HUDEP-2 (cell line): ENCODE data around the gene THAP7.
"Not testable (repeated sequence)": the region's sequence is repeated elsewhere in the genome, so short reads cannot be mapped to it uniquely, and the experiment has no call there.

Experiments
- DNase-seq, 76 experiments: peaks; one replicate each; lab custom pipeline; 2025; ENCODE audit not compliant: unreplicated experiment in 76 of 76; lab: John Stamatoyannopoulos, UW

The THAP7 gene, protein sequence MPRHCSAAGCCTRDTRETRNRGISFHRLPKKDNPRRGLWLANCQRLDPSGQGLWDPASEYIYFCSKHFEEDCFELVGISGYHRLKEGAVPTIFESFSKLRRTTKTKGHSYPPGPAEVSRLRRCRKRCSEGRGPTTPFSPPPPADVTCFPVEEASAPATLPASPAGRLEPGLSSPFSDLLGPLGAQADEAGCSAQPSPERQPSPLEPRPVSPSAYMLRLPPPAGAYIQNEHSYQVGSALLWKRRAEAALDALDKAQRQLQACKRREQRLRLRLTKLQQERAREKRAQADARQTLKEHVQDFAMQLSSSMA

DNA sequence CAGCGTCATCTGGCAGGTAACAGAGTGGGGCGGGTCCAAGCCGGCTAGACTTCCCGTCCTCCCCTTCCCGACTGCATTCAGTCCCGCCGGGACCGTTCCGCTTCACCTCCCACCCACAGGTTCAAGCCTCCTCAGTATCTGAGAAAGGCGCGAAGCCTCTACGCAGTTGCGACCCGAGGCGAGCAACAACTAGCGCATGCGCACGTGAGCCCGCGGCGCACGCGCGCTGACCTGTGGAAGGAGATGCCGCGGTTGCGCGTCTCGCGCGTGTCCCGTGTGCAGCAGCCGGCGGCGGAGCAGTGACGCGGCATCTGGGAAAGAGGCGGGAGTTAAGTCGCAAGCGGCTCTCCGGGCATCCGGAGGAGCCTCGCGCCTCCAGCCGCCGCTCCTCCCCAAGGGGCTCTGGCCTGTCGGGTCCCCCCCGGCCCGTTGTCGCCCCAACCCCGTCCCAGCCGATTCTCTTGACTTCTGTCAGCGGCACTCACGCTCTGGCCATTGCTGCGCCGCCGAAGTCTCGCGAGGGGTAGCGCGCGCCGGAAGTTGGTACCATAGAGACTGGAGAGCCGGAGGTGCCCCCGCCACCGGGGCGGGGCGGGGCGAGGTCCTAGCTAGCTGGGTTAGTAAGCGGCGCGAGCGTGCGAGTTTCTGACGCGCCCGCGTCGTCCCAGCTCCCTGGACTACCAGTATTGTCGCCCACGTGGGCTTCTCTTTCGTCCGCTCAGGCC lies at the start of gene THAP7:
Gene THAP7, minus strand, starts transcription at position 518 of the 725 bp plus-strand sequence. Its CDS starts 207 bp downstream, at position 311.
- peak in 74 of 76 experiments; percentile 56 to 96 (median 90) for DNase-seq

DNA sequence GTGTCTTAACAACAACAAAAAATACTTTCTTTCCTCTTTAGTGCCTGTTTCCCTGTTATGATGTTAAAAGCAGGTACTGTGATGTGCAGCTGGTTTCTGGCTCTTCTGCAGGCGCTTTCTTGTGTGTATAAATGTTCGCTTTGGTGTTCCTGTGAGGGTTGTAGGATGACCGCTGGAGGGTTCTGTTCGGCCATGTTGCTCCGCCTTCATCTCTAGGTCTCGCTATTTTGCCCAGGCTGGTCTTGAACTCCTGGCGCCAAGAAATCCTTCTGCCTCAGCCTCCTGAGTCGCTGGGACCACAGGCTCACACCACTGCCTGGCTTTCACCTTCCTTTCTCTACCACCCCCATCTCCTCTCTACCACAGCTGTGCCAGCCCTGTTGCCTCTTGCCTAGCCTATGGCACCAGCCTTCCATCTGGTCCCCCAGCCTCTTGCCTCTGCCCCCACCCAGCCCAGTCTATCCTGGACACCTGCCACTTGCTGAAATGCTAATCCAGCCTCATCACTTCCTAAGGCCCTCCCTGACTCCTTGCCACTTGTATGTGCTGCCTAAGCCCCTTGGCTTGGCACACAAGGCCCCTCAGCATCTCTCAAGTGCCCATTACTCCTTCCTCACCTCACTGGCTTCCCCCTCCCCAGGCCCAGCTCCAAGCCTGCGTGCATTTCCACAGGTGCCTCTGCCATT lies 49.4 kb upstream of the THAP7 start:
- DNase-seq: no peak

DNA sequence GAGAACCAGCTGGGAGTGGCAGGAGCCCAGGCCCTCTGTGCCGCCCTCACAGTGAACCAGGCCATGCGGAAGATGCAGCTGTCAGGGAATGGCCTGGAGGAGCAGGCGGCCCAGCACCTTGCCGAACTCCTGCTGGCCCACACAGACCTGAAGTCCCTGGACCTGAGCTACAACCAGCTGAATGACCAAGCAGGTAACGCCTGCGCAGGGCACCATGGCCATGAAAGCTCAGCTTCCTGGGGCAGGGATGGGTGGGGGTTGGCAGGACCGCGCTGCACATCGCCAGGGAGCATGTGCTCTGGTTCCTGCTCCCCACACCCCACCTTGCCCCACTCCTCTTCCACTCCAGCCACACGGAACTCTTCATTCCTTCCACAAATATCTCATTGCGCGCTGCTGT lies 47.0 kb upstream of the THAP7 start:
- not testable (repeated sequence) for DNase-seq

DNA sequence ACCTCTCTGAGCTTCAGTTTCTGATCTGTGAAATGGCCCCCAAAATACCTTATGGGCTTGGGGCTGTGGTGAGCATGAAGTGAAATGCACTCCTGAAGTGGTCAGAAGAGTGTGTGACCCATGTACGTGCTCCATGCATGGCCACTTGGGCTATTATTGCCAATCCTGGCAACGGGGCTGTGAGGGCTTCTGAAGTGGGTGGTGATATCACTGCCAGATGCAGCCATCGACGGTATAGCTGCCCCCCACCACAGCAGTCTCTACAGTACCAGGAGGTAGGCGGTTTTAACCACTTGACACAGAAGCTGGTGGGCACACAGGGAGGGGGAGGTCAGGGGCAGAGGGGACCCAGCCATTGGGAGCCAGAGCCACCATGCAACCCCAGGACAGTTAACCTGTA lies 46.5 kb upstream of the THAP7 start:
- not testable (repeated sequence) for DNase-seq

DNA sequence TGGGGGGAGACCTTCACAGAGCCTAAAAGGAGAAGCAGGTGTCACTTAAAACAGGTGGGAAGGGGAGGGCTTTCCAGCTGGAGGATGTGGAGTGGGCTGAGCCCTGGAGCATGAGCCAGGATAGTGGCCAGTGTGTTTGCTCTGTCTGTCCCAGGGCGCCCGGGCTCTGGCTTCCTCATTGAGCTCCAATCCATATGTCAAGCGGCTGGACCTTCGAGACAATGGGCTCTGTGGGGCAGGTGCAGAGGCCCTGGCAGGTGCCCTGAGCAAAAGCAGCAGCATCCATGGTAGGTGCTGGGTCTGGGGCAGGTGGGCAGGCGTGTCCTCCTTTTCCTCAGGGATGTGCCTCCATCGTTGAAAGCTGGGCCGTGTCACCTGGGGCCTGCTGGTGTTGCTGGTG lies 45.8 kb upstream of the THAP7 start:
- no peak for DNase-seq

DNA sequence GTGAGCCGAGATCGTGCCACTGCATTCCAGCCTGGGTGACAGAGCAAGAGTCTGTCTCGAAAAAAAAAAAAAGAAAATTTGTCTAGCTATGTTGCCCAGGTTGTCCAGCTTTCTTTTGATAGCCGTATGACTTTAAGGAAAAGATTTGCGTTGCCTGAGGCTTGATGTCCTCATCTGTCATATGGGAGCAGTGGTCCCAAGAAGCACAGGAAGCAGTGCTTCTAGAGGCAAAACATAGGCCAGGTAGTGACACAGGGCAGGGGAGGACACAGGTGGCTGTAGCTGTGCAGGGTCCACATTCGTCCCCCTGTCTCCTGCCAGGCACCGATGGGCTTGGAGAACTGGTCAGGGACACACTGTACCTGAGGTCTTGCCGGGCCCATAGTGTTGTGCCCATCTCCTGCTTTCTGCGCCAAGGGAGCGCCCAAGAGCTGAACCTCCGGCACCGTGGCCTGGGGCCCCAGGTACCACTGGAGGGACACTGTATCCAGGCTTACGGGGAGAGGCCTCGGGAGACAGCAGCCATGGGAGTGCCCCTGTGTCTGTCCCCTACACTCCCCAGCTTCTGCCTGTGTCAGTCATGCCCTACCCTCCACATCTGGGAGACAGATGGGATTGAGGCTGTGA lies 45.2 kb upstream of the THAP7 start:
- no peak for DNase-seq

DNA sequence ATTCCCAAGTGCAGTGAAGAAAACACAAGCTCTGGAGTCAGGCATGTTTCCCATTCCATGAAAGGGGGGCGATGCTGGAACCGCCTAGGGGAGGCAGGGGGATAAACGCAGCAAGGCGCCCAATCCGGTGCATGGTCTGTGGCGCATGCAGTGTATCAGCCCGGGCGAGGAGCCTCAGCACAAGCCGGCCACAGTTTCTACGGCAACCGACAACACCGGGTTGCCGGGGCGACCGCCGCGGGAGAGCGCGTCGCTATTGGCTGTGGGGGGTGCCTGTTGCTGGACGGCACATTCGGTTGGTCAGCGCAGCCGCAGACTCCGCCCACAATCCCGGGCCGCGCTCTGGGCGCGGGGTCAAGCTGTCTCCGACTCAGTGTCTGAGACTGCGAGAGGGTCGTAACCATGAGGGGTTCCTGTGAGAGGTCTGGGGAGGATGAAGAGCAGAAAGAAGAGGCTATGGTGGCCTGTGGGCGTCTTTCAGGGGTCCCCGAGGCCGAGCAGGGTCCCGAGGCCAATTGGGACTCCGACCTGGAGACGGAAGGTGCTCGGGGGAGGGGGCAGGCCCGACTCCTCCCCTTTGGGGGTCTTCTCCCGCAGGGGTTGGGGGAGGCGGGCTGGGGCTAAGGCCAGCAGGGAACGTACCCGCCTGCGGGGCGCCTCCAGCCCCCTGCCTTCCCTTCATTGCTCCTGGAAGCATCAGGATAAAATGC lies 43.8 kb upstream of the THAP7 start, which contains the start of gene LRRC74B:
Gene LRRC74B, plus strand, starts transcription at position 362 of the 710 bp plus-strand sequence. Its CDS starts 41 bp downstream, at position 403.
- DNase-seq: peak in 59 of 76 experiments; percentile 3 to 78 (median 43)

DNA sequence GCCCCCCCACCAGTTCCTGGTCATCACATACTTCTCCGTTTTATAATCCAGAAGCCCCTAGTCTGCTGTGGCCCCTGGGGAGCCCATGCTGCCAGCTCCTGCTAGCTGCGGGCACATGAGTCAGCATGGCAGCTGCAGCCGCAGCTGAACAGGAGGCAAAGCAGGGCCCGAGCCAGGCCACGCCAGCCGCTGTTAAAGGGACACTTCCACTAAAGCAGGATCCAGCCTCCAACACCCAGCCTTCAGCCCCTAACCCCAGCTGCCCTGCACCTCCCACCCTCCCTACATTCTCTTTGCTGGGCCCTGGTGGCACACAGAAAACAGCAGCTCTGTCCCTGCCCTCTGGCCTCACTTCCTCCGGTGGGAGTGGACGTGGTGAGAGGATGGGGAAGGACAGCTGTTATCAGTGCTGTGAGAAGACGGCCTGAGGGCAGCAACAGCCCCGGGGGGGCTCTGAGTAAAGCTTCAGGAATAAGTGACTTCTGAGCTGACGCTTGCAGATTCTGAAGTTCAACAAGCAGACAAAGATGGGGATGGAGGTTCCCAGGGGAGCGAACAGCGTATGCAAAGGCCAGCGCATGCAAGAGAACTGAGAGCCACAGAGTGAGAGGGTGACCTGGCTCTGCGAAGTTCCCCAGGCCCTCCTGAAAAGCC lies 43.1 kb upstream of the THAP7 start:
- DNase-seq: peak in 2 of 76 experiments; percentile 9 to 10

DNA sequence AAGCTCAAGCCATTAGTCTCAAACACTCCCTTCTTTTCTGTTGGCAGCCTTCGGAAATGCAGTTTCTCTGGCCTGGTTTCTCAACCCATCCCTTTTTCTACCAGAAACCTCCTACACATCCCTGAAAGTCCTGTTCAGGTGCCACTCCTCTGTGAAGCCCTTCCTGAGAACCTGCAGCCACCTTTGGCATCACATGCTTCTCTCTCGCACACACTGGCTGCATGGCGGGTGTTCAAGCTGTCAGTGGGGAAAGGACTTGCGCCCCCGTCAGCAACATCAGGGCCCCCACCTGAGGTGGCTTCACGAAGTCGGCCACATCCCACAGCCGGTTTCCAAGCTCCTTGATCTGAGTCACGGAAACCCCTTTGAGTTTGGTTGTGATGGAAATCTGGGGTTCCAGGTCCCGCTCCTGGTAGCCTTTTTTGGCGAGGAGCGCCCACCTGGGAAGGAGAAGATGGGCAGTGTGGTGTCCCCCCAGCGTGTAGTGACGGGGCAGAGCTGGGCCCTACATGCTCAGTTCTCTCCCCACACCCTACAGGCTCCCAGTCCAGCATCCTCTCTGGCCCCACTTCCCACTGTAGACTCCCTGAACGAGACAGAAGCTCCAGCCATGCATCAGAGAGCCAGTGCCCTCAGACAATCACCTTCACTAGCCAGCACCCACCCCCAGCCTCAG lies 42.1 kb upstream of the THAP7 start:
- DNase-seq: no peak

DNA sequence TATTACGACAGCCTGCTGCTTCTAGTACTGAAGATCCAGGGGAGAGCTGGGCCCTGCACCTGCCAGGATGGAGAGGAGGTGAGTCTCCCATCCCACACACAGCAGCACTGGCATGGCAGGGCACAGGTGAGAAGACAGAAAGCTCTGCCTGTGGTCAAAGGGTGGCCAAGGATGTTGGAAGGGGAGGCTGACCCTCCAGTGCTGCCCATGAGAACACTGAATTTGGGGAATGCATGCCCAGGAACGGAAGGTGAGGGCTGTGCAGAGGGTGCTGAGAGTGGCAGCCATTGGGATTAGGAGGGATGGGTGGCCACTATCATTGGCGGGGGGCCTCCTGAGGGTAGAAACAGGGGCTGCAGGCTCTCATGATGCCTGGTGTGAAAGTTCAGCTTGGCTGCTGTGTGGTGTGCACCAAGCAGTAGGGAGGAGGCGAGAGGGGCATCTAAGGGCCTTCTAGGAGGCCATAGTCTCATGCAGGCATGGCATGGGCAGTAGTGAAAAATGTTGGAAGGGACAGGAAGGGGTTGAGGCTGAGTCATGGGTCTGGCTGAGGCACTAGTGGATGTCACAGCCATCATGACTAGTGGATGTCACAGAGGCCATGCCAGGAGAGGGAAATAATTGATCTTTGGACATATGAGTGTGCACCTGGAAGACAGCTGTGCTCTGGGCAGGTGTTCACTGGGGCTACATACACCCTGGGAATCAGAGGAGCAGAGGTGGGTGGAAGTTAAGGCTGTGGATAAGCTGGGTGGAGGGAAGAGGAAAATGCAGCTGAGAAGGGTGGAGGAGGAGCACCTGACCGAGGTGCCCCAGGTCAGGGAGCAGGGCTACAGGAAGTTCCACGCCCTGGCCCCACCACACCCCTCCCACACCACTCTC lies 41.3 kb upstream of the THAP7 start:
- DNase-seq: no peak

DNA sequence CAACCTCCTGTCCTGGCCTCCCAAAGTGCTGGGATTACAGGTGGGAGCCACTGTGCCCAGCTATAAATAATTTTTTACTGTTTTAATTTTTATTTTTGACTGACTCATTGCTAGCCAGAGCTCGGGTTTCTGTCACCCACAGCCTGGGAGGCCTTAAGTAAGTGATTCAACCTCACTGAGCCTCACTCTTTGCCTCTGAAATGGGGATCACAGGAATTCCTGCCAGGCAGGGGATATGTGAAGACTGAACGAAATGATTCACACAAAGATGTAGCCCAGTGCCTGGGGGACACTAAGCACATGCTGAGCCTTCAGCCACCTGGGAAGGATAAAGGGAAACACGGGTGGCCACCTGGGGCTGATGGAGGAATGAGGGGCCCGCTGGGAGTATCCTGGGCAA lies 40.0 kb upstream of the THAP7 start:
- no peak for DNase-seq

DNA sequence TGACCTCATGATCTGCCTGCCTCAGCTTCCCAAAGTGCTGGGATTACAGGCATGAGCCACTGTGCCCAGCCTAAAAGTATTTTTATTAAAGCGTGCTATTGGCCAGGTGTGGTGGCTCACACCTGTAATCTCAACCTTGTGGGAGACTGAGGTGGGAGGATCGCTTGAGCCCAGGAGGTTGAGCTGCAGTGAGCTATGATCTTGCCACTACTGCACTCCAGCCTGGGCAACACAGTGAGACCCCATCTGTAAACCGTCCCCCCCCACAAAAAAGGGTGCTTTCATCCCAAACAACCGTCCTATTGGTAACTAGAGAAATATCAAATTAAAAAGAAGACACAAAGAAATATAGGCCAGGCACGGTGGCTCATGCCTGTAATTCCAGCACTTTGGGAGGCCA lies 37.2 kb upstream of the THAP7 start:
- DNase-seq: not testable (repeated sequence)

DNA sequence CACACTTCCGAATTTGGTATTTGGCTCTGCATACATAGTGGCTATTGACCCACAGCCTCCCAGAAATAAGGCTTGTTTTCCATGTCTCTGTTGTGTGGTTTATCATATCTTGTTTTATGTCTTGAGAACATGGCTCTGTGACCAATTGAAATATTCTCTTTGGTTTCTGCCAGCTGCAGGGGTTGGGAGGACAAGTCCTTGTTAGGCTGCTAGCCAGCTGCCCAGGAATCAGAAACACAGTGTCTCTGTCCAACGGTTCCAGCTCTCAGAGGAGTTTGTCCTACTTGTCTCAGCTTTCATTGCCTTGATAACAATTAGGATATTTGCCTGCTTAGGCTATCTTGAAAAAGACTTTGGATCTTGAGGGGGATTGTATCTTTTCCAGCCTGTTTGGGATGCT lies 36.5 kb upstream of the THAP7 start:
- no peak for DNase-seq

DNA sequence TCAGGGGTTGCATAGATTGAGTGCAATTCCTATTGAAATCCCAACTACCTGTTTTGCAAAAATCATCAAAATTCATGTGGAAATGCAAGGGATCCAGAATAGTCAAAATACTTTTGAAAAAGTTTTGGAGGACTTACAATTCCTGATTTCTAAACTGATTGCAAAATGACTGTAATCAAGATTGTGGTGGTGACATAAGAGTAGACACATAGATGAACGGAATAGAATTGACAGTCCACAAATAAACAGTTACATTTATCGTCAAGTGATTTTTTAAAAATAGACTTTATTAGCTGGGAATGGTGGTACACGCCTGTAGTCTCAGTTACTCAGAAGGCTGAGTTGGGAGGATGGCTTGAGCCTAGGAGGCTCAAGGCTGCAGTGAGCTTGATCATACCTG lies 33.1 kb upstream of the THAP7 start:
- no peak for DNase-seq

DNA sequence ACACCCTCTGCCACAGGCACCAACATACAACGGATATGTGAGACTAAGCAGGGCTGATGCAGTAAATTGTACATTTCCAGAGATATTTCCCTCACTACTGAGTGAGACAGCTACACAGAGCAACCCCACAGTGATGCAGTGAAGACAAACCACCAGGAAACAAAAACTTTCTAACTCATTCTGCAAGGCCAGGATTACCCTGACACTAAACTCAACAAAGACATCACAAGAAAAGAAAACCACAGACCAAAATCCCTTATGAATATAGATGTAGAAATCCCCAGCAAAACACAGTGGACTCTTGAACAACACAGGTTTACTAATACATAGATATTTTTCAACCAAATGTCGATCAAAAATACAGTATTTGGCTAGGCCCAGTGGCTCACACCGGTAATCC lies 32.0 kb upstream of the THAP7 start:
- no peak for DNase-seq

DNA sequence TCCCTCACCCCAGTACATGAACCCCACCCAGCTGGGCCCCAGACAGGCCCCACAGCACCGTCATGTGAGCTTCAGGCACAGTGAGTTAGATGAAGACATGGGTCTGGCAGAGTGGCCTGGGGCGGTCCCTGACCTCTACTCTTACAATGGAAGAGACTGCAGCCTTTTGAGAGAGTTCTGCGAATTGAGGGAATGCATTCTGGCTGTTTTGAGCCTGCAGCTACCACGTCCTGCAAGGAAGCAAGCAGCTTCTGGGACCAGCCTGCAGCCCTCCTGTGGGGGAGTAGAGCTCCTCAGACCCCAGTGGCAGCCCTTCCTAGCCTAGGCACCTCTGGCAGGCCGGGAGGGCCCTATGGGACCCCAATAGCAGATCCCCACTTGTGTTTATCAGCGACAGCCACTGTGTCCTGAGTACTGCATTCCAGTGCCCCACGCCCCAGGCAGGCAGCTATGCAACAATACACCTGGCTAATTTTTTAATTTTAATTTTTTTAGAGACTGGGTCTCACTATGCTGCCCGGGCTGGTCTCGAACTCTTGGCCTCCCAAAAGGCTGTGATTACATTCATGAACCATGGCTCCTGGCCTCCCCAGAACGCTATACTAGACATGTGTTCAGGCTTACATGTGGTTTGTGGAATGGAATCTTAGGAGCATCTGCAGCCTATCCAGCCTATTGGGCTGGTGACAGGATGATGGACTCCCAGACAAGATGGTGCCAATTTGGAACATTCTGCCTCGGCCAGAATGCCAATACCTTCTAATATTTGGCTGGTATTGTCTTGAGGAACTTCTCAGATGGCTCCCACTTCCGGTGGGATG lies 31.2 kb upstream of the THAP7 start:
- DNase-seq: no peak

DNA sequence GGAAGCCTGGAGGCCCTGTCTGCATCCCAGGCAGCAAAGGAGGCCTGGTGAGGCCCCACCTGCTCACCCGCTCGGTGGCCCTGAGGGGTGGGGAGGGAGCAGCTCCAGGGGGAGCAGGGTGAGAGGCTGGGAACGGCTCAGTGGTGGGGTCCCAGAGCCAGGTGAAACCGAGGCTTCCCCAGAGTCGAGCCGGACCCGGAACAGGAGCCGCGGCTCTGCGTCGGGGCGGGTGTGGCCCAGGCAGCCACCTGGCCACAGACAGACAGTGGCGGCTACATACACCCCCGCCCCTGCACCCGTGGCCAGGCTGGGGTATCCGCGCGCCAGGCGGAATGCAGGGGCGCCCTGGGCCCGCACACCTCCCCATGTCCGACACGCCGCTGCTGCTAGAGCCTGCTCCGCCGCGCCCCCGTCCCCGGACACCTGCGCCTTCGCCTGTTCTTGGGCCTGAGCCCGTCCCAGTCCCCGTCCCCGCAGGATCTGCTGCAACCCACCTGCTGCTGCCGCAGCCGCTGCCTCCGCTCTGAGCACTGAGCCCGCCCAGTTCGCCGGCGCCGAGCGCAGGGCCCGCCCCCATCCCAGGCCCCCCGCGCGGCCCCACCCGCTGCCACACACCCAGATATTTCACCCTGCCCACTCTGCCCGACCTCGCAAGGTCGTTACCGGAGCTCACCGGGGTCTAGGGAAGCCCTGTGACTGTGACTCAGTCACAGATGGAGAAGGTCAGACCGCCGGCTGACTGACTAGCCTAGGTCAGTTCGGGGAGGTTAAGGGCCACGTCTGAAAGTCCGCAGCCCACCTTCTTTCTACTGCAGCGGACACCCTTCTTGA lies 30.3 kb upstream of the THAP7 start, which contains the start of gene SLC7A4:
Gene SLC7A4, minus strand, starts transcription at position 525 of the 831 bp plus-strand sequence. CDS start 749 bp downstream, outside the sequence.
- no peak for DNase-seq
